GM23248 (cell line): ENCODE data around the gene HNRNPR.

Source experiments
- EZH2 ChIP-seq: fragments of 200-600 bp; sonication (generic); IDR thresholded peaks from 2 replicates; pipeline ENCODE4 v1.6.1; 2018; ENCODE audit warnings: antibody characterized with exemption, mild to moderate bottlenecking; ENCODE audit not compliant: insufficient read depth, poor library complexity, severe bottlenecking
- EZH2phosphoT487 ChIP-seq: fragments of 200-600 bp; sonication (generic); IDR thresholded peaks from 2 replicates; pipeline ENCODE4 v1.6.1; 2018; ENCODE audit warnings: antibody characterized with exemption, moderate library complexity, mild to moderate bottlenecking, low read depth; ENCODE audit not compliant: insufficient read depth

GRCh38 chr1:23296931-23297330 lies 47.2 kb downstream of the HNRNPR start:
- no peak for TF ChIP-seq EZH2phosphoT487
- no peak for TF ChIP-seq EZH2
